Activated naive CD4-positive, alpha-beta T cell treated with Interleukin-2 at 50 U/mL for 16 hours (primary cell): ENCODE results near the gene OR8K3.

Source experiments
- DNase-seq: peaks from one replicate; pipeline ENCODE4 v3.0.0-alpha.2; 2020

The OR8K3 gene

DNA sequence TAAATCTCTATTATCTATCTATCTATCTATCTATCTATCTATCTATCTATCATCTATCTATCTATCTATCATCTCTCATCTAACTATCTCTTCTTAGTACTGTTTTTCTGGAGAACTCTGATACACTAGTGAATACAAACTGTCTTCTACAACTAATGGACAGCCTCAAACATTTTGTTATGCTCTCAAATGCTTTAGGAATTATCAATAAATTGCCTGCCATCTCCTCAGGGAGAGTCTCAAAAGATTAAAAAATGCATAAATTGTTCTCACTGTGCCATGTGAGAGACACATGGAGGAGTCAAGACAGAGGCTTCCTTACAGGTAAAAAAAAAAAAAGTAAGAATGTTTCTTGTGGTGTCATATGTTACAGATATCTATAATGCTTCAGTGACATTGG is at the start of gene OR8K3:
Gene OR8K3 (plus strand): TSS at position 301 of the 400 bp plus-strand sequence. CDS start 3,163 bp downstream, outside the sequence.
- DNase-seq: no peak

DNA sequence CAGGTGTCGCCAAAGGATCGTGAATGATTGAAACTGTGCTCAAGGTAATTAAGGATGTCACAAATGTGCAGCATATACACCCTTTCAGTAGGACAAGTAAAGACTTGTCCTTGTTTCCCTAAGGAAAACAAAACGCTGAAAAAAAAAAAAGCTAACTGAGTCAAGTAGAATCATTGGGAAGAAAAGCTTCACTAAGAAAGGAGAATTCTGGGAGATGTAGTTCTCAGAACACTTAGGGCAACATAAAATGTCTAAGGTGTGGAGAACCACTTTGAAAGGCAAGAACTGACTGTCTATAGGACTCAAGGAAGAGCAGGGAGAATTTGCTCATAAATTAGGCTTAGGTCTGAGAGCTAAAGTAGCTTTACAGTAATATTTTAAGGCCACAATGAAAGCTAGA is 43.9 kb upstream of the OR8K3 start:
- no peak for DNase-seq

DNA sequence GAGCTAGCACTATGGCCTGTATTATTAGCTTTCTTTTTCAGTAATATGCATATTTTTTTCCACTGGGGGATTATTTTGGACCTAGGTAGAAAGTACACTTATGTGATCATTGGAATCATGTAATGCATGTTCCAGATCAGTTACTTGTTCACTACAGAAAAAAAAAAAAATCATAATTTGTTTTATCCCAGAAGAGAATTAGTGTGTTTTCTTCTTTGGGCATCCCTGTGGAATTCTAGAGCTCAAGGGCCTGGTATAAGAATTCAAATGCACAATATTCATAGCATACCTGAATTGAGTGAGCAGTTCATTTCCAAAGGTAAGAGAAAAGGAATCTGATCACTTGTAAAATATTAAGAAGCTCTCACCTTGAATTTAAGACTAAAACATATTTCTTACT is 41.1 kb upstream of the OR8K3 start, which contains the start of gene OR5T1:
Gene OR5T1 (plus strand): TSS at position 301 of the 400 bp plus-strand sequence. CDS start 1,485 bp downstream, outside the sequence.
- DNase-seq: no peak

DNA sequence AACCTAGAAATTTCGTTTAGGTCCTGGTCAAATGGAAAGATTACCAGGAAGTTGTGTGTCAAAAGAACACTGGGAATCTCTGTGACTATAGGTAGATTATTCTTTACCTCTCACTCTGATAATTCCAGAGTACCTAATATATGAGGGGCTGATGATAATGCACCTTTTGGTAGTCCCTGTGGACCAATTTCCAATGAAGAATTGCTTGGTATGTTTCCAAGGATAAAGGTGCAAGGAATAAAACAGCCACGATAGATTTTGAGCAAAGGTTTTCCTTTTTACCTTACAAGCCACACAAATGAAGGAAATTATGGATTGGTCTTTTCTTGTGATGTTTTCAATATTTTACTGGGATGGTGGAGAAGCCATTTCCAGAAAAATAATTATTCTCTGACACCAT is 22.8 kb upstream of the OR8K3 start, which contains the start of gene OR8H1:
Gene OR8H1 (minus strand): TSS at position 101 of the 400 bp plus-strand sequence. CDS start 1,192 bp downstream, outside the sequence.
- DNase-seq: no peak

DNA sequence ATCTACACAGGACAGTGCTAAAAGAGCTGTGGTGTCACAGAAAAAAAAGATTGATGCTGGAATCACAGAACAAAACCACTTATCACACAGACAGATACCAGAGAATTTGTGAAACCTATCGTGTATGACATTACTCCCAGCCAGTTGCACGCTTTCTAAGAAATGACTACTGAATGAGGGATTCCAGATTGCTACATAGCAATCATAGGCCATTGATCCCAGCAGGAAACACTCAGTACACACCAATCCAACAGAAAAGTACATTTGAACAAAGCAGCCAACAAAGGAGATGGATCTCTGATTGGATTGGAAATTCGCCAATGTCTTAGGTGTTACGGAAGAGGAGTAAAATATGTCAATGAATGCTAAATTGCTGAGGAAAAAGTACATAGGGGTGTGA is 18.0 kb upstream of the OR8K3 start:
- no peak for DNase-seq

DNA sequence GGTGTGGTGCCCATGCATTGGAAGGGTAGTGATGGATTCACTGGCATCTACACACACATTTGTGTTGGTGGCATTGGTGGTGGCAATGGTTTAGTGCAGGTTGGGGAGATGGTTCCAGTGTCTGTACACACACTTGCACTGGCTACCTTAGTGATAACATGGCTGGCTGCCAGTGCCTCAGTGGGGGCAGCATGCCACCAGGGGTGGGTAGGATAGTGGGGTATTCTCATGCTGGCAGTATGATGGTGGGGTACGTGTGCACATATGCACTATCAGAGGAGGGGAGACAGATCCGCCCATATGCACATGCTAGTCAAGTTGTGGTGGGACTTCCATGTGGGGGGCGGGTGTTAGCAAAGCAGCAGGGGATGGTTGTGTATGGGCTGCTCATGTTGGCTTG is 7.1 kb upstream of the OR8K3 start:
- no peak for DNase-seq

DNA sequence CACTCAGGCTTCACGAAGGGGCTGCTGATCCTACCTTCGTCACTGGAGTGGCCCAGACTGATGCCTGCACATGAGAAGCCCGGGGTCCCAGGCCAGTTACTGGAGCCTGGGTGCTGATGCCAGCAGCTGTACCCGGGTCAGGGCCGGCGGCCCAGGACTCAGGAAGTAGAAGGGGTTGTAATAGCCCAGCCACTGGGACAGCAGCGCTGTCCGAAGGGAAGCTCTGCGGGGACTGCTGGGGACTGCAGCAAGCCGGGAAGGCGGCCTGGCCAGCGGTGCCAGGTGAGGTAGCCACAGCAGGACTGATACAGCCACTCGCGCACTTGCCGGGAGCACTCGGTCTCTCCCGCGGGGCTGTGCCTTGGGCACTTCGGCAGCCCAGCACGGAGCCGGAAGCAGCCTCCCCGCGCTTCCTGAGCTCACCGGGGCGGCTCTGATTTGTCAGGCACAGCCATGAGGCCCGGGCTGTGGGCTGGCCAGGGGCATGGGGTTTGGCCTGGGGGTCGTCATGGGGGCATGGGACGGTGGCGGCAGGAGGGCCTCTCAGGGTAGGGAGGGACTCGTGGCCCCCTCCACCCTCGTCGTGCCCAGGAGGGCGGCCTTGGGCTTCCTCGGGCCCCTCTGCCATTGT is 17.0 kb downstream of the OR8K3 start:
- no peak for DNase-seq

DNA sequence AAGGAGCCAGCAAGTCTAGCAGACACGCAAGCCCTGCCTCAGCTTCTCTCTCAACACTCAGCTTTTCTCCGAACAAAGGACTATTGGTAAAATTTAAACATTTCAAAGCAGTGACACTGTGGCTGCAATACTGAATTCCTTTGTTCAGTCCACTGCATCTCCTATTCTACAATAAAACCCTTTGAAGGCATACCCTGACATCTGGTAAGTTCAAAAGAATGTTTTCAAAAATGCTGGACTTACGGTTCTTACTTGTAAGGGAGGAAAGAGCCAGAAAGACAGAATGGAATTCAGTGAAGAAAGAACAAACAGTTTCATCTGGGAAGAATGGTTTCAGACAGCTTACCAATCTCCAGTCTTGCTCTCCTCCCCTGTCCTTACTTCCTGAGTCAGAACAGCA is 18.2 kb downstream of the OR8K3 start:
- DNase-seq: no peak

DNA sequence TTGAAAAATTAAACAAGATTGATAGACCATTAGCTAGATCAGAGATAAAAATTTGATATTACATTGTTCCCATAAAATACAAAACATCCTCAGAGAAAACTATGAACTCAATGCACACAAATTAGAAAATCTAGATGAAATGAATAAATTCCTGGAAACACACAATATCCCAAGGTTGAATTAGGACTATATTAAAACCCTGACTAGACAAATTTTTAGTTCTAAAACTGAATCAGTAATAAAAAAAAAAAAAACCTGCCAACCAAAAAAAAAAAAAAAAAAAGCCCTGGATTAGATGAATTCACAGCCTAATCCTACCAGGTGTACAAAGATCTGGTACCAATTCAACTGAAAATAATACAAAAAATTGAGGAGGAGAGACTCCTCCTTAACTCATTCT is 25.3 kb downstream of the OR8K3 start:
- no peak for DNase-seq

DNA sequence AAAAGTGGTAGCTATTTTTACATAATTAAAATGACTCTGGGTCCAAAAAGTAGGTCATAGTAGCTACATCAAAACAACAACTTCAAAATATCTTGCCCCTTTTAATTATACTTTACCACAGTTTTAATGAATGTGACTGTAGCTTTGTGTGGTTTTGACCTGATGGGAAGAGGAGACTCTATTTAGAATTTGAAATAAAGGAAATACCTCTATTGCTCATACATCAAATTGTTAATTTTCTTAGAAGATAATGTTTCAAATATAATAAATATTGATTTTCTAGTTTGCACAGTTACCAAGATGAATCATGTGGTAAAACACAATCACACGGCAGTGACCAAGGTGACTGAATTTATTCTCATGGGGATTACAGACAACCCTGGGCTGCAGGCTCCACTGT is 30.8 kb downstream of the OR8K3 start, which contains the start of gene OR8K1:
Gene OR8K1 (plus strand): TSS at position 301 of the 400 bp plus-strand sequence. CDS start 0 bp downstream, at position 301.
- DNase-seq: no peak

DNA sequence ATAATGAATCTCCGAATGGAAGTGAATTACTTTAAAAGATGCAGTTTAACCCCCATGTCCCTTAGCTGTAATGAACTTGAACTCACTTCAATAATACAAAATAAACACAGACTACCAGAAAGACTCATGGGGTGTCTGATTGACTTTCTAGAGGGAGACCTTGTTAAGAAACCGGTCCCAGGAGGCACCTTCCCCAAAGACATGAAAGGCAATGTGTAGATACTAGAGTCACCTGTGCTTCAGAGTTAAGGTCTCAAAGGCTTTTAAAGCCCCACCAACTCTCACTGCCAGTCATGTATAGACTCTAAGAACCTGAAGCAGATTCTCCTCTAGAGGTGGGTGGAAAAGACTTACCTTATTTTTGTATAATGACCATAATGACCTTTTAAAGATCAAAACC is 39.0 kb downstream of the OR8K3 start, which contains the start of gene OR8J1:
Gene OR8J1 (plus strand): TSS at position 301 of the 400 bp plus-strand sequence. CDS start 5,956 bp downstream, outside the sequence.
- no peak for DNase-seq
